SK-N-SH (cell line): Measurements from ENCODE around the gene EVX1. TPM values are rescaled to one million over a fixed set of nuclear protein-coding genes. Genes with fewer than 3 reads are reported as not detected.

ENCODE experiments used
- CTCF ChIA-PET: fragments of 300-600, 350-600 bp; formaldehyde crosslinking; extraction: SDS; loops from one replicate; lab custom pipeline; 2021; lab: Yijun Ruan, JAX
- POLR2A ChIA-PET: fragments of 350-600 bp; sonication (Branson Sonifier 250); formaldehyde crosslinking; extraction: SDS; loops from one replicate; lab custom pipeline; 2020; ENCODE audit warnings: antibody characterized with exemption, inconsistent platforms; lab: Yijun Ruan, JAX
- DNase-seq: peaks from one replicate; pipeline ENCODE4 v3.0.0; 2012
- H2AFZ ChIP-seq: fragments of 200-600 bp; sonication (generic); 2 replicates; pipeline ENCODE4 v1.8.1; 2016; ENCODE audit warnings: antibody characterized with exemption, mild to moderate bottlenecking, low read depth
- H3F3A ChIP-seq: fragments of 200-600 bp; sonication (generic); replicated peaks from 2 replicates; pipeline ENCODE3; 2016; ENCODE audit warnings: antibody characterized with exemption, mild to moderate bottlenecking; ENCODE audit not compliant: insufficient read depth
- H3K27ac ChIP-seq, 2 experiments: fragments of 200-500 bp in 1 of 2; fragments of 200-600 bp in 1 of 2; sonication (Bioruptor generic) in 1 of 2; sonication (generic), shearing (Covaris generic) in 1 of 2; 2 replicates each; pipeline versions ENCODE4 v1.5.1 to v1.6.1; 2014 to 2016; ENCODE audit warnings: low read depth in 2 of 2, inconsistent platforms in 1 of 2, low read length in 1 of 2, mild to moderate bottlenecking in 1 of 2, mixed read lengths in 1 of 2
- H3K27me3 ChIP-seq: fragments of 200-600 bp; sonication (generic), shearing (Covaris generic); 2 replicates; pipeline ENCODE4 v1.6.1; 2016; ENCODE audit warnings: mixed run types; ENCODE audit not compliant: insufficient read depth
- H3K36me3 ChIP-seq, 2 experiments: fragments of 200-500 bp in 1 of 2; fragments of 200-600 bp in 1 of 2; sonication (Bioruptor generic) in 1 of 2; sonication (generic) in 1 of 2; replicated peaks in 1 of 2; 2 replicates each; pipeline versions ENCODE3 to v1.5.1; 2014 to 2016; ENCODE audit warnings: low read length in 1 of 2, mild to moderate bottlenecking in 1 of 2; ENCODE audit not compliant: insufficient read depth in 2 of 2, control insufficient read depth in 1 of 2
- H3K4me1 ChIP-seq, 2 experiments: fragments of 200-500 bp in 1 of 2; fragments of 200-600 bp in 1 of 2; sonication (Bioruptor generic) in 1 of 2; sonication (generic), shearing (Covaris generic) in 1 of 2; 2 replicates each; pipeline versions ENCODE4 v1.5.1 to v1.6.1; 2014 to 2016; ENCODE audit warnings: low read depth in 1 of 2, low read length in 1 of 2, mixed run types in 1 of 2; ENCODE audit not compliant: insufficient read depth in 2 of 2, control insufficient read depth in 1 of 2
- H3K4me2 ChIP-seq: fragments of 200-600 bp; sonication (generic), shearing (Covaris generic); 2 replicates; pipeline ENCODE4 v1.6.1; 2017; ENCODE audit warnings: mixed run types
- H3K4me3 ChIP-seq, 2 experiments: fragments of 200-500 bp in 1 of 2; fragments of 200-600 bp in 1 of 2; sonication (Bioruptor generic) in 1 of 2; sonication (generic), shearing (Covaris generic) in 1 of 2; 2 replicates each; pipeline versions ENCODE4 v1.5.1 to v1.8.1; 2014 to 2016; ENCODE audit warnings: low read depth in 2 of 2, inconsistent platforms in 1 of 2, low read length in 1 of 2, mild to moderate bottlenecking in 1 of 2, mixed read lengths in 1 of 2, moderate library complexity in 1 of 2
- H3K79me2 ChIP-seq: fragments of 200-600 bp; sonication (generic); 2 replicates; pipeline ENCODE4 v1.8.1; 2017; ENCODE audit warnings: mild to moderate bottlenecking; ENCODE audit not compliant: insufficient read depth
- H3K9ac ChIP-seq: fragments of 200-600 bp; sonication (generic); 2 replicates; pipeline ENCODE4 v1.6.1; 2017; ENCODE audit warnings: mixed run types
- H3K9me2 ChIP-seq: fragments of 200-600 bp; sonication (generic); 2 replicates; pipeline ENCODE4 v1.6.1; 2017; ENCODE audit warnings: mixed run types
- H3K9me3 ChIP-seq: fragments of 200-600 bp; sonication (generic); 2 replicates; pipeline ENCODE4 v1.6.1; 2017; ENCODE audit warnings: mixed run types, mild to moderate bottlenecking, moderate library complexity
- H4K20me1 ChIP-seq: fragments of 200-600 bp; sonication (generic); 2 replicates; pipeline ENCODE4 v1.6.1; 2017; ENCODE audit warnings: mild to moderate bottlenecking, mixed run types; ENCODE audit not compliant: insufficient read depth
- CHD2 ChIP-seq: fragments of 150-350 bp; IDR thresholded peaks from 2 replicates; pipeline ENCODE4 v1.6.1; 2018; ENCODE audit warnings: low read length; ENCODE audit not compliant: partially characterized antibody
- CTCF ChIP-seq: fragments of 200-600 bp; sonication (generic); IDR thresholded peaks from 2 replicates; pipeline ENCODE4 v1.6.1; 2017; ENCODE audit warnings: antibody characterized with exemption, mild to moderate bottlenecking, moderate library complexity
- ELF1 ChIP-seq: IDR thresholded peaks from 2 replicates; pipeline ENCODE4 v1.4.0; 2012
- EP300 ChIP-seq, 2 experiments: IDR thresholded peaks; 2 replicates each; pipeline versions ENCODE4 v1.4.0 to v1.6.1; 2012; ENCODE audit warnings: borderline replicate concordance in 1 of 2, low read depth in 1 of 2, low read length in 1 of 2
- FOSL2 ChIP-seq: IDR thresholded peaks from 2 replicates; pipeline ENCODE4 v1.4.0; 2012; ENCODE audit warnings: low read depth, mild to moderate bottlenecking, moderate library complexity, borderline replicate concordance
- FOXJ3 ChIP-seq: sonication (generic); formaldehyde crosslinking; IDR thresholded peaks from 2 replicates; pipeline ENCODE4 v1.5.1; 2020; ENCODE audit warnings: mild to moderate bottlenecking, missing genetic modification reagents
- GABPA ChIP-seq: IDR thresholded peaks from 2 replicates; pipeline ENCODE4 v1.4.0; 2012; ENCODE audit warnings: low read depth, mild to moderate bottlenecking
- GATA2 ChIP-seq: sonication (generic); formaldehyde crosslinking; IDR thresholded peaks from 2 replicates; pipeline ENCODE4 v1.5.0; 2020; ENCODE audit warnings: mild to moderate bottlenecking, missing genetic modification reagents
- IRF3 ChIP-seq: fragments of 150-350 bp; IDR thresholded peaks from 2 replicates; pipeline ENCODE4 v1.6.1; 2016; ENCODE audit warnings: mild to moderate bottlenecking, low read depth, low read length
- MAX ChIP-seq: IDR thresholded peaks from 2 replicates; pipeline ENCODE4 v1.4.0; 2012; ENCODE audit warnings: low read depth
- MEF2A ChIP-seq: IDR thresholded peaks from 2 replicates; pipeline ENCODE4 v1.4.0; 2012; ENCODE audit warnings: low read depth, borderline replicate concordance
- MXI1 ChIP-seq: IDR thresholded peaks from 2 replicates; pipeline ENCODE4 v1.6.1; 2012; ENCODE audit warnings: mild to moderate bottlenecking, low read depth, low read length, improper control_type of control experiment
- NRF1 ChIP-seq: IDR thresholded peaks from 2 replicates; pipeline ENCODE4 v1.6.1; 2012; ENCODE audit warnings: low read depth, mild to moderate bottlenecking, low read length
- PBX3 ChIP-seq: IDR thresholded peaks from 2 replicates; pipeline ENCODE4; 2012
- RCOR1 ChIP-seq: fragments of 150-350 bp; IDR thresholded peaks from 2 replicates; pipeline ENCODE4 v1.6.1; 2017; ENCODE audit warnings: antibody characterized with exemption, low read length
- RFX5 ChIP-seq: IDR thresholded peaks from 2 replicates; pipeline ENCODE4 v1.6.1; 2012; ENCODE audit warnings: mild to moderate bottlenecking, improper control_type of control experiment, low read length
- RXRA ChIP-seq: IDR thresholded peaks from 2 replicates; pipeline ENCODE4 v1.4.0; 2012; ENCODE audit warnings: low read depth, mild to moderate bottlenecking, borderline replicate concordance
- SMC3 ChIP-seq: IDR thresholded peaks from 2 replicates; pipeline ENCODE4 v1.6.1; 2012; ENCODE audit warnings: low read depth, low read length, improper control_type of control experiment
- TCF12 ChIP-seq: IDR thresholded peaks from 2 replicates; pipeline ENCODE4 v1.4.0; 2012
- TEAD4 ChIP-seq: IDR thresholded peaks from 2 replicates; pipeline ENCODE4 v1.4.0; 2012; ENCODE audit warnings: mild to moderate bottlenecking, borderline replicate concordance; ENCODE audit not compliant: insufficient read depth
- YY1 ChIP-seq: IDR thresholded peaks from 2 replicates; pipeline ENCODE4 v1.4.0; 2012; ENCODE audit warnings: low read depth, mild to moderate bottlenecking
- WGBS: methylation state at CpG from one replicate; pipeline ENCODE4 v1.1.6; 2017; ENCODE audit warnings: low lambda C conversion rate; 5-methylcytosine and 5-hydroxymethylcytosine counted together
- polyA plus RNA-seq, 3 experiments: library from polyadenylated mRNA; depleted of rRNA; stranded (reverse); fragments of >200 nt; gene quantifications; 2 replicates each; pipeline ENCODE4 v1.2.3, GENCODE V29; 2012

The EVX1 gene
- polyA plus RNA-seq, 1 of the 3 experiments (the other 2 are of a cell fraction): not detected

- no peak for TF ChIP-seq RXRA
- TF ChIP-seq GABPA: no peak
- TF ChIP-seq ELF1: no peak
- no peak for TF ChIP-seq RFX5
- TF ChIP-seq SMC3: no peak
- no peak for TF ChIP-seq FOSL2
- no peak for TF ChIP-seq NRF1
- no peak for TF ChIP-seq YY1
- no peak for TF ChIP-seq TEAD4
Measured at GRCh38 chr7:27201580-27202017, 41.0 kb upstream of the EVX1 start (continued).

GRCh38 chr7:27202018-27202861 is 40.4 kb upstream of the EVX1 start:
- Histone ChIP-seq H3K4me2 (no peak overlapping the region), H3K79me2 (no peaks in the 10 kb centered on the region), H3F3A (no peaks in the 10 kb centered on the region), H3K9me3 (no peaks in the 10 kb centered on the region), H3K36me3 (no peaks in the 10 kb centered on the region), H3K27ac (no peak overlapping the region), H3K4me1 (peaks cover 0 to 7% of the 10 kb centered on the region in 2 experiments; a peak in 1 of 4 replicates), H3K4me3 (no peak overlapping the region), H3K9ac (no peak overlapping the region), H4K20me1 (peaks cover 6% of the 10 kb centered on the region; the same call in 1 of the 2 replicates), H2AFZ (no peak overlapping the region)
- POLR2A ChIA-PET: no interaction called here
- WGBS: 18% methylated on average over 29 of the region's 30 CpGs
- TF ChIP-seq RCOR1: no peak
- TF ChIP-seq PBX3: no peak
- no peak for TF ChIP-seq MXI1
- TF ChIP-seq CHD2: no peak
- no peak for TF ChIP-seq MEF2A
- no peak for TF ChIP-seq FOSL2
- no peak for TF ChIP-seq GATA2 (CRISPR knock-in tag)
- TF ChIP-seq RFX5: no peak
- TF ChIP-seq IRF3: no peak
- TF ChIP-seq MAX: no peak
- no peak for TF ChIP-seq RXRA
- no peak for TF ChIP-seq EP300 (IDR thresholded peaks at IDR 0.05; ENCODE audit: borderline replicate concordance in 1 of 2, low read depth in 1 of 2, low read length in 1 of 2)
- TF ChIP-seq CTCF: no peak
- TF ChIP-seq TCF12: no peak
- TF ChIP-seq FOXJ3 (CRISPR knock-in tag): no peak
- TF ChIP-seq, all 33 proteins: peak for 0
- DNase-seq: no peak
- Histone ChIP-seq H3K27me3 (peaks cover 93% of the 10 kb centered on the region), H3K9me2 (no peaks in the 10 kb centered on the region)
- CTCF ChIA-PET: interaction anchor here (0.6 to 7.3 kb wide), 17 partner anchors 8 to 894 kb away, joined by 3 to 44 read pairs (median 4); no protein-coding TSS in a partner anchor
